Neural crest cell (in vitro differentiated cells): ENCODE results near the gene NUP93. TPM values are rescaled to one million over a fixed set of nuclear protein-coding genes. Genes with fewer than 3 reads are reported as not detected.
"Not testable (repeated sequence)": the region's sequence is repeated elsewhere in the genome, so short reads cannot be mapped to it uniquely, and the experiment has no call there.

Source experiments
- DNase-seq: peaks from one replicate; pipeline ENCODE4 v3.0.0; 2021; ENCODE audit warnings: low read depth, mixed read lengths, low spot score
- H3K27ac Mint-ChIP-seq: one replicate; pipeline ENCODE4 v1.8.0; 2021; ENCODE audit warnings: mild to moderate bottlenecking, mixed read lengths; ENCODE audit not compliant: unreplicated experiment
- H3K27me3 Mint-ChIP-seq: 2 replicates; pipeline ENCODE4 v1.8.0; 2021; ENCODE audit warnings: low read depth, mild to moderate bottlenecking, mixed read lengths
- H3K36me3 Mint-ChIP-seq: 2 replicates; pipeline ENCODE4 v1.8.0; 2021; ENCODE audit warnings: low read depth, mild to moderate bottlenecking, mixed read lengths
- H3K4me1 Mint-ChIP-seq: 2 replicates; pipeline ENCODE4 v1.8.0; 2021; ENCODE audit warnings: mixed read lengths
- H3K4me3 Mint-ChIP-seq: one replicate; pipeline ENCODE4 v1.8.0; 2021; ENCODE audit warnings: mild to moderate bottlenecking, mixed read lengths
- H3K9me3 Mint-ChIP-seq: 2 replicates; pipeline ENCODE4 v1.8.0; 2021; ENCODE audit warnings: mixed read lengths
- CTCF ChIP-seq: fragments of 200-600 bp; sonication (generic); conservative IDR thresholded peaks from 2 replicates; pipeline ENCODE4 v1.5.0; 2021; ENCODE audit warnings: antibody characterized with exemption, mild to moderate bottlenecking
- total RNA-seq: library from RNA; stranded (reverse); gene quantifications from 2 replicates; pipeline ENCODE4 v1.2.1, GENCODE V29; 2021

NUP93 gene
- total RNA-seq, 1 donor from 2014 or later = 152 TPM

DNA sequence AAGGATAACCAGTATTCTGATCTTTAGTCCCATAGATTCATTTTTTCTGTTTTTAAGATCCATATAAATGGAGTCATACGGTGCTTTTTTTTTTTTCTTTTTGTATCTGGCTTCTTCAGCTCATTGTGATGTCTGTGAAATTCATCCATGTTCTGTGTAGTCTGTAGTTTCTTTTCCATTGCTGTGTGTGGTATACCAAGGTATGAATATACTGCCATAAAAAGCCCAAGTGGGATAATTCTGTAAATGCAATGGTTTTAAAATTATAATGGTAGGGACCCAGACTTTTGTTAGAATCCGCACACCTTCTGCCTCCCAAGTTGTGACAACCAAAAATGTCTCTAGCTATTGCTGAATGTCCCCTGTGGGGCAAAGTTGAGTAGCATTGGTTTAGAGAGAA is 7.6 kb downstream of the NUP93 start:
- Mint-ChIP-seq H3K4me1 (peaks cover 6% of the 10 kb centered on the region), H3K27ac (no peak overlapping the region), H3K9me3 (peaks cover 2% of the 10 kb centered on the region), H3K36me3 (peaks cover 13% of the 10 kb centered on the region), H3K4me3 (no peak overlapping the region), H3K27me3 (no peaks in the 10 kb centered on the region)
- no peak for DNase-seq
- TF ChIP-seq CTCF = no peak

- no peak for TF ChIP-seq CTCF
- peaks cover 7% of the 10 kb centered on the region for H3K4me1 Mint-ChIP-seq
- no peak overlapping the region for H3K27ac Mint-ChIP-seq
- H3K27me3 Mint-ChIP-seq = no peaks in the 10 kb centered on the region
- H3K9me3 Mint-ChIP-seq = peaks cover 2% of the 10 kb centered on the region
- H3K36me3 Mint-ChIP-seq = peaks cover 13% of the 10 kb centered on the region
- DNase-seq = no peak
- H3K4me3 Mint-ChIP-seq = no peak overlapping the region
Measured at GRCh38 chr16:56738221-56738620, 8.3 kb downstream of the NUP93 start.

- H3K27me3 Mint-ChIP-seq, H3K27ac Mint-ChIP-seq, H3K4me3 Mint-ChIP-seq: not testable (repeated sequence)
Measured at GRCh38 chr16:56739378-56739777, 9.4 kb downstream of the NUP93 start.

DNA sequence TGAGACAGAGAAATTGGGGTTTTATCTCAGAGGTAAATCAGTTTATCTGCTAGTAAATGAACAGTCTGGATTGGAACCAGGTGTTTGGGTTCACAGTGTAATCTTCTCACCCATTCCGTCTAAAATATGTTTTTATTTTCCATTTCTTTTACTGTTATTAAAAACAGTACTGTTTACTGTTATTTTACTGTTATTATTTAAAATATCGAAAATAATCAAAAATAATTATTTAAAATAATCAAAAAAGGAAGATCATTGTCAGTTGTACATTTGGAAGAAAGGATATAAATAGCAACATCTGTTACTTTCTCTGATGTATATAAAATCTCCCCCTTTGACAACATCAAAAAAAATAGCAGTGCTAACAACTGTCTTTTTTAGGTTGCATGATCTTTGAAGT is 11.5 kb downstream of the NUP93 start:
- Mint-ChIP-seq H3K36me3 (peaks cover 15% of the 10 kb centered on the region), H3K9me3 (peaks cover 2% of the 10 kb centered on the region), H3K4me3 (no peak overlapping the region), H3K4me1 (peaks cover 23% of the 10 kb centered on the region), H3K27me3 (no peaks in the 10 kb centered on the region), H3K27ac (no peak overlapping the region)
- no peak for TF ChIP-seq CTCF
- DNase-seq = no peak

More at GRCh38 chr16:56739378-56739777, 9.4 kb downstream of the NUP93 start:
- H3K9me3 Mint-ChIP-seq, DNase-seq: not testable (repeated sequence)
- H3K36me3 Mint-ChIP-seq = peaks cover 15% of the 10 kb centered on the region
- peaks cover 17% of the 10 kb centered on the region for H3K4me1 Mint-ChIP-seq

DNA sequence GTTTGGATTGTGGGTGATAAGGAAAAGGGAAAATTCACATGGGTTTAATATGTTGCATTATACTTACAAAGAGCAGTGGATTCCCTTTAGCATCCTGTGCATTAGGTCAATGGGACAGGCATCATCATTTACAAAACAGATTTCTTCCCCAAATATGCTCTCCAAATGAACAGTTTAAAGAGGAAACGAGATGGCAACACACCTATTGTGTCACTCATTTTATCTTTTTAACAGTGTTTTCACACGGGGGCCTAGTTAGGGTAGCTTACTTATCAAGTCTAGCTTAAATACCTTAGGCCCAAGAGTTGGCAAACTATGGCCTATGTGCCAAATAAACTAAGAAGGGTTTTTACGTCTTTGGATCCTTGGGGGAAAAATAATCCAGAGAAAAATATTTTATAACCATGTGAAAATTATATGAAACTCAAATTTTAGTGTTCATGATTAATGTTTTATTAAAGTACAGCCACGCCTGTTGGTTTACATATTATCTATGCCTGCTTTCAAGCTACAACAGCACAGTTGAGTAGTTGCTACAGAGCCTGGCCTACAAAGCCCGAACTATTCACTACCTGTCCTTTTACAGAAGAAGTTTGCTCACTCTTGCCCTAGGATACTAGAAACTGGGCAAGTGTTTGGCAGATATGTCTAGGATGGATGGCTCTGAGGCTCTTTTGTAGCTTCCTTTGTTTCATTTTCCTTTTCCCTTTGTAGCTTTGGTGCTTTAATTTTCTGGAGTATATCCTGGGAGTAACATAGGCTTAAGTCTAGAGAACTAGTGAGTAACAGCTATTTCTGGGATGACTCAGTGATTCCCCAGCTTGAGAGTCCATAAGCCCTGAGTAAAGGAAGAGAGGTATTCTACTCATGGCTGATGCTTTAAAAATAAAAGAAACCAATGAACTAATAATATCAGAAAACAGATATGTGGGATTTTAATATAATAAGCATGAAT is 12.4 kb downstream of the NUP93 start:
- TF ChIP-seq CTCF = no peak
- no peak overlapping the region for H3K4me3 Mint-ChIP-seq
- no peak overlapping the region for H3K27ac Mint-ChIP-seq
- no peak for DNase-seq
- H3K36me3 Mint-ChIP-seq = peaks cover 15% of the 10 kb centered on the region
- H3K9me3 Mint-ChIP-seq = peaks cover 2% of the 10 kb centered on the region
- H3K27me3 Mint-ChIP-seq = no peaks in the 10 kb centered on the region
- H3K4me1 Mint-ChIP-seq = peaks cover 22% of the 10 kb centered on the region

DNA sequence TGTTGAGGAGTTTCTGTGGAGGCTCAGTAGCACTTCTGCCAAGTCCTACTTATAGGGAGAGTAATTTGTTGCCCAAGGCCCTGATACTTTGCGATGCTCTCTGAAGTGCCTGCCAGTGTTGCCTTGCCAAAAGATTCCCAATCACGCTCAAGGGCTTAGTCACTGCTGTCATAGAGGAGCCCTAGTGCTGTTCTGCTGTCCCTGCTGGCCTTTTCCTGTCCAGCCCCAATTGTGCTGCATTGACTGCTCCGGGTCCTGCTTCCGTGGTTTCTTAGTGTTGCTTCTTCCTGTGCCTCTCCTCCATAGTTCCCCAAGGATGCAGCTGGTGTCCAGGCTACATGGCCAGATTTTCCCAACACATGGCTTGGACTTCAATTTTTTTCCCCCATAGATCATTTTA is 13.9 kb downstream of the NUP93 start:
- Mint-ChIP-seq H3K27me3 (no peaks in the 10 kb centered on the region), H3K4me1 (peaks cover 22% of the 10 kb centered on the region), H3K27ac (no peak overlapping the region), H3K36me3 (peaks cover 6% of the 10 kb centered on the region), H3K9me3 (no peaks in the 10 kb centered on the region), H3K4me3 (no peak overlapping the region)
- TF ChIP-seq CTCF = no peak
- DNase-seq = no peak
